GM18511 (cell line): ENCODE results near the gene GORASP1.

Experiments
- ATAC-seq: cut with Tn5 transposase; IDR thresholded peaks from one replicate; pipeline ENCODE4 v1.9.1; 2021; ENCODE audit warnings: mild to moderate bottlenecking, moderate library complexity; ENCODE audit not compliant: unreplicated experiment

The GORASP1 gene

DNA sequence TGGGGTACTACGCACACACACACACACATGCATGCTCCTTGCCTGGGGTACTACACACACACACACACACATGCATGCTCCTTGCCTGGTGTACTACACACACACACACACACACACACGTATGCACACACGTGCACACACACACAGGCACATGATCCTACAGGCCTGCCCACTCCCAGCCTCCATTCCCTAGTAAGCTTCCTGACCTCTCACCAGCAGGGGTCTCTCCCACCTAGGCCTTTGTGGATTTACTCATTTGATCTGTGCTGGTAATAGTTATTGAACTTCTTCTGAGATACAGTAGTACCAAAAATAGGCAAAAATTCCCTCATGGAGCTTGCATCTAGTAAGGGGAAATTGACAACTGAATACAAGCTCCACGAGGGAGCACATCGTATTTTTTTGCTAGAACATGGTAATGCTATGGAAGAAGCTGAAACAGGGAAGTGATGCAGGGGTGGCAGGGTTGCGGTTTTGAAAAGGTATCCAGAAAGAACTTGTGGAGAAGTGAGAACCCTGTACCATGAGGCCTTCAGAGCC lies 19.2 kb upstream of the GORASP1 start:
- ATAC-seq: no peak

DNA sequence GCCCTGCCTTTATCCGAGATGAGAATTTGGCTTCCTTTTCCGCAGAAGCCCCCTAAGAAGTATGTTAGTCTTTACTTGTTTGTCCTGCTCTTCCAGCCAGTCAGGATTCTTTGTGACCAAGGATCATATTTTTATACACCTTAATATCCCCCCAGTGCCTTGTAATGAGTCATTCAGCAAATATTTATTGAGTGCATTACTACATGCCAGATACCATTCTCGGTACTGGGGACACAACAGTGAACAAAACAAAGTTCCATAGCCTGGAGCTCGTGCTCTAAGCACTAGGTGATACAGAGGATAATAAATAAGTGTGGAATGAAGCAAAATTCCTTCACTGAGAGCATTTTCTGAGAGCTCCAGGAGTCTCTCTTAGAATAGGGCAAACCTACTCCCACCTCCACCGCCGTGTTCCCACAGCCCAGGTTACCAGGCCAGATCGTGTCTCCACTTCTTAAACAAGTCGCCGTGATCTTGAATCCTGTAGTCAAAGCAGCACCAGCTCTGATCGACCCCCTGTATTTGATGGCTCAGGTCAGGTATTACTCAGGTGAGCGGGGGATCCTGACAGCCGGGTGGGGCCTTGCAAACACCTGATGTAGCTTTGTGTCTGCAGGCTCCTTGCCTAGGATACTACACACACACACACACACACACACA lies 18.5 kb upstream of the GORASP1 start:
- ATAC-seq: no peak

DNA sequence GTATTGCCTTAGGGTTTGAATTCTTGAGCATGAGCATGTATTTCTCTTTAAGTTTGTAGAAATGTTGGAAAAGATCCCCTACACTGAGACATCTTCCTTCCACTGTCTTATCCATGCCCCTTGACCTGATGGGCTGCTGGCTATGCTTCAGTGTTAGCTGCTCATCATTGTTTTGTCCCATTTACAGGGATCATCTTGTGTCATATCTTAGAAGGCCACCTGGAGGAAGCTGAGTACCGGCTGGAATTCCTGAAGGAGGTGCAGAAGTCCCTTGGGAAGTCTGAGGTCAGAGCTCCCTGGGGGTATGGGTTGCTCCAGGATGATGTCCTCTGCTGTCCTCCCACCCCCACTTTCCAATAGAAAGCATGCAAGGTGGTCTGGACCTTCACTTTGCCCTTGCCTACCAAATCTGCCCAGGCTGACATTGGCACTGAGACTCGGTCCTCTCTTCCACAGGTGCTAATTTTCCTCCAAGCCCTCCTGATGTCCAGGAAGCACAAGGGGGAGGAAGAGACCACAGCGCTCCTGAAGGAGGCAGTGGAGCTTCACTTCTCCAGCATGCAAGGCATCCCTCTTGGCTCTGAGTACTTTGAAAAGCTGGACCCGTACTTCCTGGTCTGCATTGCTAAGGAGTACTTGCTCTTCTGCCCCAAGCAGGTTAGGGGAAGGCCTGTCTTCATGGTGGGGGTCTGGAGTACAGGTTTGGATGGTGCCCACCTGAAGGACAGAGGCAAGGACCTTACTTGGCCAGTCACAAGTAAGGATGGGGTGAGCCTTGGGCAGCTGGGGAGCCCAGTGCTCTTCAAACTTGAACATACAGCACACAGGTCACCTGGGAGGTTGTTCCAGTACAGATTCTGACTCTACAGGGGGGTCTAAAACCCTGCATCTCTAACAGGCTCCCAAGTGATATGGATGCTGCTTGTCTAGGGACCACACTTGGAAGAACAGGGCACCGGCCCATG lies 17.7 kb upstream of the GORASP1 start:
- ATAC-seq: no peak

DNA sequence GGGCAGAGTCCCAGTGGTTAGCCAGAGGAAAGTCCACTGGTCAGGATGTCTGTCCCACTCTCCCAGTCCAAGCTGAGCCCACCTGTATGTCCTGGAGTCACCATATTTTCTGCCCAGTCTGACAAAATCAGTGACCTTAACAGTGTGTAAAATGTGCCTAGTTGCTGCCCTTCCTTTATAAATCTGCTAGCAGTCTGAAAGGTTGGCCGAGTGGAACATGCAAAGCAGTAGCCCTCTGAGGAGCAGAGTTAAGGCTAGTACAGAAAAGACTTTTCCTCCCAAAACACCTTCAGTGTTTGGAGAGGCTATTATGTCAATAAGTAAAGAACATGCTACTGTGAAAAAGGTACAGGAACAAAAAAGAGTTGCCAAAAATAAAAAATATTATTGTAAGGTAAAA lies 15.4 kb upstream of the GORASP1 start:
- peak; percentile 75 for ATAC-seq

DNA sequence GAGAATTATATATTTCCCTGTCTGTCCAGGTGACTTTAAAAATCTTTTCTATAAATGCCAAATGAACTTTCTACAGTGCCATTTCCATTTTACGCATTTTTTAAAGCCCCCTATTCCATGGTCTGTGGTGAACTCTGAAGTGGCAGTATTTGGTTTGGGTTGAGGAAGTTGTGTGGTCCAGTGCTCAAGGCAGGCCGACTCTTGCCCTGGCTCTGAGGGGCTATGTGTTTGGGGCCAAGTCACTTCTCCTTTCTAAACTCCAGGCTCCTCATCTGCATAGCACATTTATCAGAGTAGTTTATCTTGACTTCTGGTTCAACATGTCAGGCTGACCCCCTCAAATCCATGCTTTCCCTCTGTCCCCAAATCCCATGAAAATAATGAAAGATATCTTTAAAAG lies 14.2 kb upstream of the GORASP1 start:
- ATAC-seq: no peak

DNA sequence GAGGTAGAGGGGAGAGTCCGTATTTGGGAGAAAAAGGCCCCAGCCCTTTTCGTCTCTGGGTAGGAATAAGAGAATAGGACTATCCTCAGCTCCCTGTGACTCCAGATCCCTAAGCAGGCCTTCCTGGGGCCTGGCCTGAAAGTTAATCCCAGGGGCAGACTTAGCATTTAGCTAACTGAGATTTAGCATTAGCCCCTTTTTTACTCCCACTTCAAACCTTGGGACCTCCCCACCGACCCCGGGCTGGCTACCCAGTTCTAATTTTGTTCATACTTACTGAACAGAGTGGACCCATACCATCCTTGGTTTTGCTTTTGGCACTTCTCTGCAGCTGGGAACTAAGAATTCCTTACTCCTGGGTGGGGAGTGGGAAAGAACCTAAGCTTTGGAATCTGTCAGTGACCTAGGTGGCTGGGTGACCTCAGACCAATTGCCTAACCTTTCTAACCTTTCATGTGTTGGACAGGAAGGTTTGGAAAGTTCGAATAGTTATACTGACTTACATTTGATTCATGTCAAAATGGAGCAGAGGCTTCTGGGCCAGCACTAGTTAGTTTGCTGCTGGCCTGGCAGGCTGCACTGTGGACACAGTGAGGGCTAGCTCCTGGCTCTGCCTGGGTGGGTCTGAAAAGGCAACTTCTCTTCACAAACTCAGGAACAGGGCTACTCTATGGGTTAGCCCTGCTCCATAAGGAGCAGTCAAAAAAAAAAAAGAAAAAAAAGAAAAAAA lies 11.7 kb upstream of the GORASP1 start:
- no peak for ATAC-seq

DNA sequence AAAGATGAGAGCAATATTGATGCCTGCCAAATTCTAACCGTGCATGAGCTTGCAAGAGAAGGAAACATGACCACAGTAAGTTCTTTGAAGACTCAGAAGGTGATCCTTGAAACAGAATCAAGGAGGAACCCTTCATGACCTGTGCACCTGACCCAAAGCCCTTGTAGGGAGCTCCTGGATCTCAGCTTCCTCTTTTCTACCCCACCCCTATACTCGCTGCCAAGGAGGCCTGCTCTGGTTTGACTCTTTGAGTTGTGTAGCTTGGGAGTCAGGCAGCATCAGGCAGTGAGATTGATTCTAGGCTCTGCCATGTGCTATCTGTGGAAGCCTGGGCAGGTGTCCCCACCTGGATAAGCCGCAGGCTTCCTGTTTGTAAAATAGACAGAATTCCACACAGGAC lies 10.7 kb upstream of the GORASP1 start:
- ATAC-seq: no peak

DNA sequence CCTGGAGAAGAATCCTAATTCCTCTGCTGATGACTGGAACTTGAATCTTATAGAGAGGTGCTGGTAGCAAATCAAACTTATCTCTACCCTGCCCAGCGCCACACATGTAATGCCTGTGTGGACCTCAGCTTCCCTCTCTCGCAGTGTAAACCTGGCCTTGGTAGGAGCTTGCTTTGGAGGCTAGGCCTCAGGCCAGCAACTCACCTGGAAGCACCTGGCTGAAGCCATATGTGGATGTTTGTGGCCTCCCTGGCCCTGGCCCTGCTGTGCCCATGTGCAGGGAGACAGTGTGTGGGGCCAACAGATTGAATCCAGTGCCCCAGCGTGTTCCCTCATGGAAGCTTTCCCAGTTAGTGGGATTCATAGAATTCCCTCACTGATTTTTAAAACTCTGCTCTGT lies 8.4 kb upstream of the GORASP1 start:
- ATAC-seq: no peak

DNA sequence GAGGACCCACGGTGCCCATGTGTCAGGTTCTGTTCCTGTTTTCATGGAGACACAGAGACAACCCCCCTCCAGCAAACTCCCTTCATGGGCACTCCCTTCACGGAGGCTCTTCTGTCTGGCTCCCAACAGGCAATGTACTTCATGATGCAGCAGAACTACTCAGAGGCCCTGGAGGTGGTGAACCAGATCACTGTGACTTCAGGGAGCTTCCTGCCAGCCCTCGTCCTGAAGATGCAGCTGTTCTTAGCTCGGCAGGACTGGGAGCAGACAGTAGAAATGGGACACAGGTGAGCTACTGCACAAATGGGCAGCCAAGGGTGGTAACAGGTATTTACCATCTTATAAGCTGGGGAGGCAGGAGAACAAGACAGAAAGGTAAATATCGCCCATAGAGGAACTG lies 7.0 kb upstream of the GORASP1 start:
- ATAC-seq: no peak

DNA sequence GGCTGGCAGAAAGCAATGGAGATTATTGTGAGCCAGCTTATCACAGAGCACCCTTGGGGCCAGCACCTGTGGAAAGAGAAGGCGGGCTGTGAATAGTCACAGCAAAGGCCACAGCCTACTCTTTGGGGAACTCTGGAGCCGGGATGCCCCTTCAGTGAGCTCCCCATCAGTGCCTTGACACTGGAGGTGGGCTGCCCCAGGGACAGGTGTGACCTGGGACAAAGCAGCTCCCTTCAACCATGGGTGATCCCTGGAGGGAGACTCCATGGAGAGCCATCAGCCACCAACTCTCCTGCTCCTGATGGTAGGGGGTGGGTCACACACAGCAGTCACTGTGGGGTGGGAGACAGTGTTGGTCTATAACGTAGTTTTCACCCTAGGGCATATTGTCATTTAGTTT lies 5.9 kb upstream of the GORASP1 start:
- no peak for ATAC-seq

DNA sequence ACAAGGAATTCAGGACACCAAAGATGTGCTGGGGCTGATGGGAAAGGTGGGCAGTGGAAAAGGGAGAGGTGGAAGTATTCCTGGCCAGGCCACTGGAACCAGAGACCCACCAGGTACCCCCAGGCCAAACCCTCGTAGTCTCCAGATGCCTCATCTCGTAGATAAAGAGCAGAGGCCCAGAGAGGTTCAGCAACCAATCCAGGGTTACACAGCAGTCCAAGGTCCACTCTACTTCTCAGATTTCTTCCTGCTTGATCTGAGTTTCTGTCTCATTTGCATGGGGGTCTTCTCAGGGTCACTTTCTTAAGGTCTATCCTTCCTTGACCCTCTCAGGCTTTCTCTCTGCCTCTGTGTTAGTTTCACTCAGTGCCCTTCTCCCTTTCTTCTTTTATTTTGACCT lies 5.1 kb upstream of the GORASP1 start:
- no peak for ATAC-seq

DNA sequence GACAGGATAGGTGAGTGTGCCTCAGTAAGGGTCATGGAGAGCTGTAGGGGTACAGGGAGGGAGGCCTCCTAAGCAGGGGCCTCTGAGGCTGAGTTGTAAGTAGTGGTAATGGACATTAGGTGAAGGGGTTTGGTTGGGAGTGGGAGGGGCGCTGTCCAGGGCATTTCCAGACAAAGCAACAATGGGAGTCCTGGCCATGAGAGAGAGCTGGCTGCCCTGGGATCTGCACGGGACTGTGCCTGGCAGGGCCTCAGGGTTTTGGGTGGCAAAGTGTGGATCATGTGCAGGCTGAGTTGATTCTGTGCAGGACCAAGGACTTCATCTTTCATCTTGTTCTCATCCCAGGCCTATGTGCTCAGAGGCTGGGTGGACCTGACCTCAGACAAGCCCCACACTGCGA lies 4.7 kb upstream of the GORASP1 start:
- ATAC-seq: no peak

DNA sequence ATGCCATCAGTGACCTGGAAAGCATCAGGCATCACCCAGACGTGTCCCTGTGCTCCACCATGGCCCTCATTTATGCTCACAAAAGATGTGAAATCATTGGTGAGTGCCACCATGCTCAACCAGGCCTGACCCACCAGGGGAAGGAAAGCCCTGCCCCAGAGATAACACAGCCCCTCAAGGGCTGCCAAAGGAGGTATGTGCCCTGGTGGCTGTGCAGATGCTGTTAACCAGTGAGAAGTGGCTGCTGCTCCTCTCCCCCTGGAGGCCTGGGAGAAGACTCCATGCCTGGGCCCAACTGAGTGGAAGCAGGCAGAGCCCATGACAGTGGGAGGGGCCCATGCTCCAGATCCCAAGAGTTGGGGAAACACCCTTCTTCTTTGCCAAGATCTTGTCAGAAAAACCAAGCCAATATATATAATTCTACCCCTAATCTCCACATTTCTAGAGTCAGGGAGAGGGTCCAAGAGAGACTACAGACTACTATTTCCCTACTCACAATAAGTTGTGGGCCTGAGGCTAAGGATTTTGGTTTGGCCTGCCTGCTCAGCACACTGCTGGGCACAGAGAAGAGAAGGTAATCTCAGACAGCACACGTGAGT lies 2.7 kb upstream of the GORASP1 start:
- no peak for ATAC-seq

DNA sequence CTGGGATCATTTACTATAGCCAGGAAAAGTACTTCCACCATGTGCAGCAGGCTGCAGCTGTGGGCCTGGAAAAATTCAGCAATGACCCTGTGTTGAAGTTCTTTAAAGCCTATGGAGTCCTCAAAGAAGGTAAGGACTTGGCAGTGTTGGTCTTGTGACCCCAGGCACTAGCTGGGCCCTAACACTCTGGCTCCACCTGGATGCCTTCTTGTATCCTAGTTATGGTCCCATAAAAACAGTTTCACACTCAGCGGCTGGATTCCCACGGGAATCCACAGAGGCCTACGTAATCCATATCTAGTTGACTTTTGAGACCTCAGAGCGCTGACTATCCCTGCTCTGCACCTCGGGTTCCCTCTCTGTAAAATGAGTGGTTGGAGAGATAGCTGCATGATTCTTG lies 1.7 kb upstream of the GORASP1 start:
- no peak for ATAC-seq

DNA sequence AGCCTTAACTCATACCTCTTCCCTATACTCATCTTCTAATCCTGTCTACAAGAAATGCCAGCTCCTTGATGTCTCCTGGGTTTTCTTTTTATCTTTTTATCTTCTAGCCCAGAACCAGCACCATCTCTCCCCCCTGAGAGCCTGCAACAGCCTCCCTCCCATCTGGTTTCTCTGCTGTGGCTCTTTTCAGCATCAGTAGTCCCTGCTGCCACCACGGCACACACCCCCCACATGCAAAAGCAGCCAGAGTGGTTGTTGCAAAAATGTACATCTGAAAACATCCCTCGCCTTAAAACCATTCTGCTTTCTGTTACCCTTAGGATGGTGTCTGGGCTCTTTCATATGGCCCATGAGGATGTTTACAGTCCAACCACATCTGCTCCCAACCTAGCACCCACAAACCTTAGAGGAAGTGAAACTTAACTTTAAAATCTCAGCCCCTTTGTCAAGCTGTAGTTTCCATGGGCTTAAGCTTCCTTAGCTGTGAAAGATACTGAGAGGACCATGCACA lies 828 bp upstream of the GORASP1 start:
- ATAC-seq: peak; percentile 85

DNA sequence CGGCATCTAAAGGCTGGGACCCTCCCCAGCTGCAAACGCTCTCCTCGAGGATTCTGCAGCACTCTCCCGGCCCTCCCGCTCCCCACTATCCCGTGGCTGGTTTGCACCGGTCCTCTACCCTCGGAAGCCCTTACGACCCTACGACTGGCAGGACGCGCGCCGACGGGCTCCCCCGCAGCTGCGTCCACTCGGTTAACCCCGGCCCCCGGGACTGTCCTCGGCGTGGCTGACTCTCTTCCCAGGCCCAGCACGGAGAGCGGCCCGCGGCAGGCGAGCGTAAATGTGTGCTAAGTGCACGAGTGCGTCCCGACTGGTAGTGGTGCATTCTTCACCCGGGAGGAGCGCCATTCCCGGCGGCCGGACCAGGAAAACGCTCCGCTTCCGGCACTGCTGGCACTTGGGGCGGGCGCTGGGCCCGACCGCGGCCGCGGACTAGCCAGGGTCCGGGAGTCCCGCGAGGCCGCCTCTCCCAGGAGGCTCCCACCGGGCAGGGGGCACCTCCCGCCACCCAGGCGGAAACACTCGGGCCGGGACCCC lies 508 bp downstream of the GORASP1 start:
- peak; percentile 4 for ATAC-seq

DNA sequence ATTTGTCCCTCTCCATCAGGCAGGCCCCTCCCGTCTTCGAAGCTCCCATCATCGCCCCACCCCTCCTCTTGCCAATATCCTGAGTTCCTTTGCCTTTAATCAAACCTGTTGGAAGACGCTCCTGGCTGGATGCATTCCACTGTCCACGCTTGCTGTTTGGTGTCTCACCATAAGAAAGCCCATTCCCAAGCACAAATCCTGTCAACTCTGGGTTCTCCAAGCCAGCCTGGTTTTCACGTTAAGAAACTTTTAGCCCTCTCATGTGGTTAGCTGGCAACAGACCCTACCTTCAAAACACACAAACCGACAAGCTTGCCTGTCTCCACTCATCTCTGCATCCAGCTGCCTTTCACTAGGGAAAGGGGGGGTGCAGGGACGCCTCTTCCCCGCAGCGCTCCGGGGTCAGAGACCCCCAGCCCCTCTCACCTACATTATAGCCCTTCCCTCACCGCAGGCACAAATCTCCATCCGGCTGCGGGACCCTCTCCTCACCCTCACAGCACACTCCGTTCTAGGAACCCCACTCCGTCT lies 1.1 kb downstream of the GORASP1 start:
- no peak for ATAC-seq

DNA sequence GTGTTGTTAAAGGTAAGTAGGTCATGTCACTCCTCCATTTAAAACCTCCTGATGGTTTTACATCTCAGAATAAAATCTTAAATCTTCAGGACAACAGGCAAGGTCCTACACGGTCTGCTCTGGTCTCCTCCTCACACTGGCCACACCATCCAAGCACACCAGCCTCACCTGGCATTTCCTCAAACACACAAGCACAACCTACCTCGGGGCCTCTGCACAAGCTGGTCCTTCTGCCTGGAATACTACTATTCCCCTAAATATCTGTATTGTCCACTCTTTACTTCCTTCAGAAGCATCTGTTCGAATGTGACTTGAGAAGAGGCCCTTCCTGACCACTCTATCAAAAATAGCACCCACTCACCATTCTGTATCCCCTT lies 1.8 kb downstream of the GORASP1 start:
- ATAC-seq: no peak

DNA sequence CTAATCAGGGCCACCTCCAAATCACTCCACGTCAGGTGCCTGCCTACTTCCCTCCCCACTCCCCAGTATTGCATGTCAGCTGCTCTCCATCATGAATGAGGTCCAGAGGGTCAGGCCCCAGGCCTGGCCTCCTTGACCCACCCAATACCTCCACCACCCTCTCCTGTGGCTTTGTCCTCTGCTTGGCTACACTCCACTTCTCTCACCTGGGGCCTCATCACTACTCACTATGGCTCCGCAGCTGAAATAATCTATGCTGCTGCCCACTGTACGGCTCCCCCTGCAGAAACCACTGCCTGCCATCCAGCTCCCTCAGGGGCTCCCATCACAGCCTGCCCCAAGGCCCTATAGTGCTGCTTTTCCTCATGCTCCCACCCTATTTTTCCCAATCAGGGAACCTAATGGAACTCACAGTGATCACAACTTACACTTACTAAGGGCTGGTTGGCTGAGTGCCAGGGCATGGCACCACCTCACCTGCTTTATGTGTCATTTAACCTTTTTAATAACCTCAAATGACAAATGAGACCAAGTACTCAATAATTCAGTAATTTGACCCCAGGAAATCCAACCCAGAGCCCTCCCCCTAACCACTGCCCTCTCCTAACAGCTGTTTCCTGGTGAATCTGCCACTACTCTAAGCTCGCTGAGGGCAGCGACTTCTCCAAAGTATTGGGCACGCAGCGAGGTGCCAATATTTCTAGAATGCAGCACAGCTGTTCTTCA lies 2.3 kb downstream of the GORASP1 start:
- ATAC-seq: no peak
